LNCAP (cell line): ENCODE data around the gene SIRT2.

Source experiments
- CTCF ChIP-seq: fragments of 450-650 bp; IDR thresholded peaks from 2 replicates; pipeline ENCODE4 v1.5.1; 2017; ENCODE audit warnings: mild to moderate bottlenecking

The SIRT2 gene

GRCh38 chr19:38856813-38857212, 42.6 kb downstream of the SIRT2 start:
- no peak for TF ChIP-seq CTCF

GRCh38 chr19:38853214-38853613, 46.2 kb downstream of the SIRT2 start:
- no peak for TF ChIP-seq CTCF

- no peak for TF ChIP-seq CTCF
Measured at GRCh38 chr19:38852231-38853044, 47.0 kb downstream of the SIRT2 start.

DNA sequence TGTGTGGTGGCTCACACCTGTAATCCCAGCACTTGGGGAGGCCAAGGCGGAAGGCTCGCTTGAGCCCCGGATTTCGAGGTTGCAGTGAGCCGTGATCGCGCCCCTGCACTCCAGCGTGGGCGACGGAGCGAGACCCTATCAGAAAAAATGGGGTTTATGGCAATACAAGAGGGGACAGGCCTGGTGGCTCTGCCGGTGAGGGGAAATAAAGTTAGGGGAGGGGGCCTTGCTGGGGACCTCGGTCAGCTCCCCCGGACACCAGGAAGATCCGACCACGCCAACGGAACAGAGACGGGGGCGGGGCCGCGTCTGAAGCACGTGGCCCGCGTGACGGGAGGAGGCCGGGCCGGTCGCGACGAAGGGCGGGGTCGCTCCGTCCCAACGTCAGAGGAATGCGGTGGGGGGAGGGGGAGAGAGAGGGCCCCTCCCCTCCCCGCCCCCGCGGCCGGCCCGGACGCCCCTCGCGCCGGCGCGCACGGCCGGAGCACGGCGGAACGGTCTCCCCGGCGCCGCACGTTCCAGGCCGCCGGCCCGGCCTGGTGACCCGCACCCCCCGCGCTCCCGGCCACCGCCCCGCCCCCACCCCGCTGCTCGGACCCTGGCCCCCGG, 47.7 kb downstream of the SIRT2 start:
- TF ChIP-seq CTCF, result no peak

- TF ChIP-seq CTCF, result no peak
Measured at GRCh38 chr19:38850976-38851621, 48.3 kb downstream of the SIRT2 start.

DNA sequence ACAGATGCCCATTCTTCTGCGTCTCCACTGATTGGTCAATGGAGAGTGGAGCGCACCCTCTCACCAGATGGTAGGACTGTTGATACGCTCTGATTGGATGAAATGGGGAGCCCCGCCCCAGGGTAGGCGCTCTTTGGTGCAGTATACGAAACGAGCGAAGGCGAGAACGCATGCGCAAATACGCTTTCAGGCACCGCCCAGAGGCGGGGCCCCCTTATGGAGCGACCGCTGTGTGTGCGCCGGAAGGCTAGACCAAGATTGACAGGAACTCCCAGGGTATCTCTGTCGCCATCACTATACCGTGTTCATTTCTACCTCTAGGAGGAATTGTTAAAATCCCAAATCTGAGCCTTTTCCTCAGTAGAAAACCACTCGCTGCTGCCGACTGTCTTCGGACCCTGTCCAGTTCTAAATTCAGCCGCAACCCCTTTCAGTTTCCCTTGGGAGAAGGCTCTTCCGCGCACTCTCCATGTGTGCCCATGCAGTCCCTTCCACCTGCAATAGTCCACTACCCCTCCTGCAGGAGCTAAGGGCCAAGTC, 48.9 kb downstream of the SIRT2 start:
- TF ChIP-seq CTCF, result no peak

- peak; percentile 37; the same call in 1 of the 2 replicates for TF ChIP-seq CTCF
Measured at GRCh38 chr19:38849860-38850435, 49.5 kb downstream of the SIRT2 start, which contains the start of gene HNRNPL. TSS of gene HNRNPL (minus strand) at chr19:38849986. CDS start at chr19:38849966, 20 bp downstream.
